K562 (cell line): ENCODE data around the gene GRB2. TPM values are rescaled to one million over a fixed set of nuclear protein-coding genes. Genes with fewer than 3 reads are reported as not detected.
A peak's percentile ranks its signal among the peaks of the same experiment; 100 is the strongest.

Source experiments
- BACH1 ChIP-seq: fragments of 200-800 bp; sonication (Bioruptor generic); IDR thresholded peaks from 2 replicates; pipeline ENCODE4 v1.6.1; 2016; ENCODE audit warnings: missing genetic modification characterization, missing compliant biosample characterization
- CBX8 ChIP-seq: fragments of 200-600 bp; sonication (generic); IDR thresholded peaks from 2 replicates; pipeline ENCODE4 v1.6.1; 2012; ENCODE audit warnings: borderline replicate concordance, mixed run types, low read depth, mild to moderate bottlenecking, moderate library complexity, mixed read lengths, low read length, control low read depth, inconsistent platforms; ENCODE audit not compliant: poor library complexity, severe bottlenecking; ENCODE audit errors: extremely low read depth
- DACH1 ChIP-seq: fragments of 450-650 bp; IDR thresholded peaks from 2 replicates; pipeline ENCODE4 v1.6.1; 2018; ENCODE audit not compliant: partially characterized antibody
- EHMT2 ChIP-seq: fragments of 450-650 bp; IDR thresholded peaks from 2 replicates; pipeline ENCODE4 v1.6.1; 2018; ENCODE audit warnings: antibody characterized with exemption
- GATAD2A ChIP-seq: fragments of 450-650 bp; IDR thresholded peaks from 2 replicates; pipeline ENCODE4 v1.6.1; 2017
- HIVEP1 ChIP-seq: fragments of 250-450 bp; sonication (Bioruptor Pico); IDR thresholded peaks from 2 replicates; pipeline ENCODE4 v1.4.0; 2020; ENCODE audit warnings: mild to moderate bottlenecking
- MCM5 ChIP-seq: fragments of 450-650 bp; IDR thresholded peaks from 2 replicates; pipeline ENCODE4 v1.6.1; 2016; ENCODE audit warnings: low read depth
- MEF2A ChIP-seq: IDR thresholded peaks from 2 replicates; pipeline ENCODE4 v1.6.1; 2011; ENCODE audit warnings: low read depth, mild to moderate bottlenecking, low read length, moderate library complexity; ENCODE audit not compliant: control insufficient read depth
- NFATC3 ChIP-seq: fragments of 450-650 bp; IDR thresholded peaks from 2 replicates; pipeline ENCODE4 v1.6.1; 2017; ENCODE audit warnings: mild to moderate bottlenecking
- PRPF4 ChIP-seq: fragments of 200-400 bp; formaldehyde crosslinking; IDR thresholded peaks from one replicate; pipeline ENCODE4 v1.6.1; 2017; ENCODE audit warnings: low read length, low read depth, mild to moderate bottlenecking; ENCODE audit not compliant: insufficient read depth, poor library complexity, severe bottlenecking
- PTRF ChIP-seq: fragments of 450-650 bp; IDR thresholded peaks from 2 replicates; pipeline ENCODE4 v1.6.1; 2016; ENCODE audit warnings: mild to moderate bottlenecking, missing genetic modification characterization, missing compliant biosample characterization
- SRSF1 ChIP-seq: fragments of 200-400 bp; formaldehyde crosslinking; IDR thresholded peaks from 2 replicates; pipeline ENCODE4 v1.6.1; 2017; ENCODE audit warnings: mild to moderate bottlenecking, low read depth, low read length, moderate library complexity
- TCFL5 ChIP-seq: fragments of 250-450 bp; sonication (Bioruptor Pico); conservative IDR thresholded peaks from 2 replicates; pipeline ENCODE4 v1.6.1; 2021; ENCODE audit warnings: mild to moderate bottlenecking, moderate library complexity, matching md5 sums
- WHSC1 ChIP-seq: IDR thresholded peaks from one replicate; pipeline ENCODE4 v1.6.1; 2012; ENCODE audit warnings: low read length, control low read depth, inconsistent platforms
- ZBTB1 ChIP-seq: sonication (generic); formaldehyde crosslinking; IDR thresholded peaks from 2 replicates; pipeline ENCODE4 v1.8.1; 2023; ENCODE audit warnings: missing genetic modification reagents, low read depth, mild to moderate bottlenecking, borderline replicate concordance
- ZNF184 ChIP-seq: sonication (generic); formaldehyde crosslinking; IDR thresholded peaks from 2 replicates; pipeline ENCODE4 v1.5.0; 2020; ENCODE audit warnings: missing genetic modification reagents
- ZNF589 ChIP-seq: fragments of 200-800 bp; sonication (Bioruptor generic); IDR thresholded peaks from 2 replicates; pipeline ENCODE4 v1.6.1; 2016; ENCODE audit warnings: low read depth, missing genetic modification characterization, missing compliant biosample characterization
- ZNF696 ChIP-seq: fragments of 250-450 bp; sonication (Bioruptor Pico); conservative IDR thresholded peaks from 2 replicates; pipeline ENCODE4 v1.4.0; 2020; ENCODE audit warnings: mild to moderate bottlenecking, moderate library complexity
- ZNF764 ChIP-seq: fragments of 250-450 bp; sonication (Bioruptor Pico); IDR thresholded peaks from 2 replicates; pipeline ENCODE4 v1.4.0; 2020; ENCODE audit warnings: low read depth, mild to moderate bottlenecking, moderate library complexity
- polyA plus RNA-seq, 8 experiments: library from polyadenylated mRNA; depleted of rRNA in 4 of 8; stranded (reverse) in 5 of 8; unstranded in 3 of 8; fragments of >200 nt; fragmentation: Nextera tagmentation in 2 of 8; fragmentation: Illumina TruSeq in 1 of 8; extraction: Ambion mirVana in 2 of 8; extraction: Trizol in 1 of 8; gene quantifications; 2 replicates each; pipeline versions ENCODE4 v1.2.1 to v1.2.3, GENCODE V29; 2011 to 2014; ENCODE audit warnings: inconsistent platforms in 1 of 8, missing spikeins in 1 of 8
- total RNA-seq, 7 experiments: library from RNA; depleted of rRNA in 6 of 7; stranded (reverse); fragments of >200 nt in 6 of 7; fragmentation: Illumina TruSeq in 2 of 7; extraction: Trizol in 2 of 7; gene quantifications; 2 replicates each; pipeline versions ENCODE4 v1.2.1 to v1.2.3, GENCODE V29; 2011 to 2021; ENCODE audit warnings: low replicate concordance in 1 of 7
- TF ChIP-seq, protein P1 (sequence below): sonication (generic); formaldehyde crosslinking; IDR thresholded peaks from 2 replicates; pipeline ENCODE4 v1.8.1; 2023; ENCODE audit warnings: missing genetic modification reagents, mild to moderate bottlenecking, borderline replicate concordance
- TF ChIP-seq, protein P2 (sequence below), 2 experiments: IDR thresholded peaks; 2 replicates each; pipeline ENCODE4 v1.6.1; 2012; ENCODE audit warnings: improper control_type of control experiment in 2 of 2, low read depth in 2 of 2, low read length in 2 of 2, borderline replicate concordance in 1 of 2
- TF ChIP-seq, protein P3 (sequence below): IDR thresholded peaks from 2 replicates; pipeline ENCODE4 v1.6.1; 2011; ENCODE audit not compliant: insufficient read length; ENCODE audit errors: extremely low read depth

GRB2 gene
- total and polyA plus RNA-seq, 9 of the 15 experiments (the other 6 are each of a cell fraction or from before 2014, with no cell fraction given) = 57.2 to 136 (median 84.8) TPM

DNA sequence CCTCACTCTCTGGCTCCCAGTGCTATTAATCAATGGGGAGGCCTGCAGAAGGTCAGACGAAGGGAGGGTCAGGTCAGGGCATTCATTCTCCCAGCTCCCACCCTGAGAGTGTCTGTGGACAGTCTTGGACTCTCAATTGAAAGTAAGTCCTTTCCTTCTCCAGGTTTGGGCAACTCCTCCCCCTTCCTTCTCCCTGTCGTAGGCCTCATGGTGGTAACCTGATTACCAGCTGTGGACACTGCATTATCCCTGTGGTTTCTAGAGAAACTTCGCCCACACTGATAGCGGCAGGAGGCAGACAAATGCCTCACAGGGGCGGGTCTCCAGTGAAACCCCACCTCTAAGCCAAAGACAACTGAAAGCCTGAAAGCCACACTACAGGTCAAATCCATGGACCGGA lies 58.6 kb downstream of the GRB2 start (continued):
- TF ChIP-seq, protein P1, sequence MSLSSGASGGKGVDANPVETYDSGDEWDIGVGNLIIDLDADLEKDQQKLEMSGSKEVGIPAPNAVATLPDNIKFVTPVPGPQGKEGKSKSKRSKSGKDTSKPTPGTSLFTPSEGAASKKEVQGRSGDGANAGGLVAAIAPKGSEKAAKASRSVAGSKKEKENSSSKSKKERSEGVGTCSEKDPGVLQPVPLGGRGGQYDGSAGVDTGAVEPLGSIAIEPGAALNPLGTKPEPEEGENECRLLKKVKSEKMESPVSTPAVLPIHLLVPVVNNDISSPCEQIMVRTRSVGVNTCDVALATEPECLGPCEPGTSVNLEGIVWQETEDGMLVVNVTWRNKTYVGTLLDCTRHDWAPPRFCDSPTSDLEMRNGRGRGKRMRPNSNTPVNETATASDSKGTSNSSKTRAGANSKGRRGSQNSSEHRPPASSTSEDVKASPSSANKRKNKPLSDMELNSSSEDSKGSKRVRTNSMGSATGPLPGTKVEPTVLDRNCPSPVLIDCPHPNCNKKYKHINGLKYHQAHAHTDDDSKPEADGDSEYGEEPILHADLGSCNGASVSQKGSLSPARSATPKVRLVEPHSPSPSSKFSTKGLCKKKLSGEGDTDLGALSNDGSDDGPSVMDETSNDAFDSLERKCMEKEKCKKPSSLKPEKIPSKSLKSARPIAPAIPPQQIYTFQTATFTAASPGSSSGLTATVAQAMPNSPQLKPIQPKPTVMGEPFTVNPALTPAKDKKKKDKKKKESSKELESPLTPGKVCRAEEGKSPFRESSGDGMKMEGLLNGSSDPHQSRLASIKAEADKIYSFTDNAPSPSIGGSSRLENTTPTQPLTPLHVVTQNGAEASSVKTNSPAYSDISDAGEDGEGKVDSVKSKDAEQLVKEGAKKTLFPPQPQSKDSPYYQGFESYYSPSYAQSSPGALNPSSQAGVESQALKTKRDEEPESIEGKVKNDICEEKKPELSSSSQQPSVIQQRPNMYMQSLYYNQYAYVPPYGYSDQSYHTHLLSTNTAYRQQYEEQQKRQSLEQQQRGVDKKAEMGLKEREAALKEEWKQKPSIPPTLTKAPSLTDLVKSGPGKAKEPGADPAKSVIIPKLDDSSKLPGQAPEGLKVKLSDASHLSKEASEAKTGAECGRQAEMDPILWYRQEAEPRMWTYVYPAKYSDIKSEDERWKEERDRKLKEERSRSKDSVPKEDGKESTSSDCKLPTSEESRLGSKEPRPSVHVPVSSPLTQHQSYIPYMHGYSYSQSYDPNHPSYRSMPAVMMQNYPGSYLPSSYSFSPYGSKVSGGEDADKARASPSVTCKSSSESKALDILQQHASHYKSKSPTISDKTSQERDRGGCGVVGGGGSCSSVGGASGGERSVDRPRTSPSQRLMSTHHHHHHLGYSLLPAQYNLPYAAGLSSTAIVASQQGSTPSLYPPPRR (CRISPR knock-in tag) = no peak
- no peak for TF ChIP-seq MCM5
- TF ChIP-seq ZNF764 = no peak
- TF ChIP-seq CBX8 = no peak
- TF ChIP-seq EHMT2 = no peak
- TF ChIP-seq ZNF184 (CRISPR knock-in tag) = no peak
- TF ChIP-seq, protein P2, sequence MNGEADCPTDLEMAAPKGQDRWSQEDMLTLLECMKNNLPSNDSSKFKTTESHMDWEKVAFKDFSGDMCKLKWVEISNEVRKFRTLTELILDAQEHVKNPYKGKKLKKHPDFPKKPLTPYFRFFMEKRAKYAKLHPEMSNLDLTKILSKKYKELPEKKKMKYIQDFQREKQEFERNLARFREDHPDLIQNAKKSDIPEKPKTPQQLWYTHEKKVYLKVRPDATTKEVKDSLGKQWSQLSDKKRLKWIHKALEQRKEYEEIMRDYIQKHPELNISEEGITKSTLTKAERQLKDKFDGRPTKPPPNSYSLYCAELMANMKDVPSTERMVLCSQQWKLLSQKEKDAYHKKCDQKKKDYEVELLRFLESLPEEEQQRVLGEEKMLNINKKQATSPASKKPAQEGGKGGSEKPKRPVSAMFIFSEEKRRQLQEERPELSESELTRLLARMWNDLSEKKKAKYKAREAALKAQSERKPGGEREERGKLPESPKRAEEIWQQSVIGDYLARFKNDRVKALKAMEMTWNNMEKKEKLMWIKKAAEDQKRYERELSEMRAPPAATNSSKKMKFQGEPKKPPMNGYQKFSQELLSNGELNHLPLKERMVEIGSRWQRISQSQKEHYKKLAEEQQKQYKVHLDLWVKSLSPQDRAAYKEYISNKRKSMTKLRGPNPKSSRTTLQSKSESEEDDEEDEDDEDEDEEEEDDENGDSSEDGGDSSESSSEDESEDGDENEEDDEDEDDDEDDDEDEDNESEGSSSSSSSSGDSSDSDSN (IDR thresholded peaks at IDR 0.05; ENCODE audit: borderline replicate concordance in 1 of 2, low read depth in 2 of 2, low read length in 2 of 2) = no peak; a peak in 1 of 4 replicates
- no peak for TF ChIP-seq HIVEP1 (CRISPR knock-in tag)
- TF ChIP-seq, protein P3, sequence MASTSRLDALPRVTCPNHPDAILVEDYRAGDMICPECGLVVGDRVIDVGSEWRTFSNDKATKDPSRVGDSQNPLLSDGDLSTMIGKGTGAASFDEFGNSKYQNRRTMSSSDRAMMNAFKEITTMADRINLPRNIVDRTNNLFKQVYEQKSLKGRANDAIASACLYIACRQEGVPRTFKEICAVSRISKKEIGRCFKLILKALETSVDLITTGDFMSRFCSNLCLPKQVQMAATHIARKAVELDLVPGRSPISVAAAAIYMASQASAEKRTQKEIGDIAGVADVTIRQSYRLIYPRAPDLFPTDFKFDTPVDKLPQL = no peak
- 0 out of 2 replicates have a peak, but pooled peaks have one; percentile 28 for TF ChIP-seq GATAD2A
- TF ChIP-seq ZBTB1 = no peak
- no peak for TF ChIP-seq TCFL5 (CRISPR knock-in tag)
- TF ChIP-seq PRPF4 = no peak
- TF ChIP-seq ZNF696 (CRISPR knock-in tag) = no peak
- TF ChIP-seq SRSF1 = no peak
- TF ChIP-seq MEF2A = no peak
- TF ChIP-seq ZNF589 (CRISPR knock-in tag) = no peak
- TF ChIP-seq WHSC1 = no peak
- no peak for TF ChIP-seq PTRF (tag)
- no peak for TF ChIP-seq BACH1 (tag)
- peak; percentile 77 for TF ChIP-seq DACH1
- TF ChIP-seq NFATC3 = no peak
